Measurements from ENCODE around the gene CLEC2D. TPM values are rescaled to one million over a fixed set of nuclear protein-coding genes. Genes with fewer than 3 reads are reported as not detected.
A peak's percentile ranks its signal among the peaks of the same experiment; 100 is the strongest.

Gene CLEC2D
- total and polyA plus RNA-seq, 8 donors, result 8.9 to 41.7 (median 31.2) TPM

- peak; percentile 92 for ATAC-seq
- intact Hi-C loops (cut with DNase I), result loop anchor here in 1 of 2 donors (2.0 kb wide), 1 partner anchor 75 kb away; no protein-coding TSS in a partner anchor
- Histone ChIP-seq H3K4me1 (peaks cover 0 to 29% of the 10 kb centered on the region in 2 donors), H3K9me3 (no peaks in the 10 kb centered on the region), H3K27me3 (no peaks in the 10 kb centered on the region), H3K27ac (no peak overlapping the region), H3K36me3 (no peaks in the 10 kb centered on the region), H3K4me3 (no peak overlapping the region)
- DNase-seq, result peak in 2 of 4 donors; percentile 33 to 43
- TF ChIP-seq CTCF (IDR thresholded peaks at IDR 0.05), result peak; percentile 69 to 70
Measured at GRCh38 chr12:9634177-9634803, 35.2 kb upstream of the CLEC2D start.

- DNase-seq, result no peak
- Histone ChIP-seq H3K36me3 (no peaks in the 10 kb centered on the region), H3K27ac (no peak overlapping the region), H3K27me3 (no peaks in the 10 kb centered on the region), H3K9me3 (no peaks in the 10 kb centered on the region), H3K4me3 (no peak overlapping the region), H3K4me1 (peaks cover 0 to 29% of the 10 kb centered on the region in 2 donors)
- no peak for TF ChIP-seq CTCF (IDR thresholded peaks at IDR 0.05)
- ATAC-seq, result no peak
- intact Hi-C loops (cut with DNase I), result loop anchor here in 1 of 2 donors (2.0 kb wide), 1 partner anchor 74 kb away; no protein-coding TSS in a partner anchor
Measured at GRCh38 chr12:9634969-9635754, 34.4 kb upstream of the CLEC2D start.

GRCh38 chr12:9636150-9636850, 33.2 kb upstream of the CLEC2D start:
- Histone ChIP-seq H3K36me3 (no peaks in the 10 kb centered on the region), H3K27me3 (no peaks in the 10 kb centered on the region), H3K27ac (peak overlapping the region in 1 of 2 donors; percentile 46), H3K4me3 (no peak overlapping the region), H3K4me1 (peaks cover 0 to 29% of the 10 kb centered on the region in 2 donors), H3K9me3 (no peaks in the 10 kb centered on the region)
- no peak for ATAC-seq
- intact Hi-C loops (cut with DNase I), result no loop called here
- no peak for DNase-seq
- no peak for TF ChIP-seq CTCF (IDR thresholded peaks at IDR 0.05)

- Histone ChIP-seq H3K4me3 (no peak overlapping the region), H3K4me1 (peaks cover 0 to 29% of the 10 kb centered on the region in 2 donors), H3K27me3 (no peaks in the 10 kb centered on the region), H3K36me3 (no peaks in the 10 kb centered on the region), H3K9me3 (no peaks in the 10 kb centered on the region), H3K27ac (peak overlapping the region in 1 of 2 donors; percentile 46)
- intact Hi-C loops (cut with DNase I), result no loop called here
- ATAC-seq, result no peak
- no peak for TF ChIP-seq CTCF (IDR thresholded peaks at IDR 0.05)
- no peak for DNase-seq
Measured at GRCh38 chr12:9636851-9637206, 32.7 kb upstream of the CLEC2D start.

GRCh38 chr12:9640024-9640423, 29.5 kb upstream of the CLEC2D start:
- DNase-seq, result no peak
- no peaks in the 10 kb centered on the region for H3K27me3 ChIP-seq
- intact Hi-C loops (cut with DNase I), result no loop called here
- H3K36me3 ChIP-seq, result no peaks in the 10 kb centered on the region
- no peak overlapping the region for H3K27ac ChIP-seq
- peaks cover 0 to 18% of the 10 kb centered on the region in 2 donors for H3K4me1 ChIP-seq
- TF ChIP-seq CTCF (IDR thresholded peaks at IDR 0.05), result no peak
- ATAC-seq, result no peak
- H3K9me3 ChIP-seq, result no peaks in the 10 kb centered on the region
- no peak overlapping the region for H3K4me3 ChIP-seq
